ENCODE results near the gene BFSP2. TPM values are rescaled to one million over a fixed set of nuclear protein-coding genes. Genes with fewer than 3 reads are reported as not detected.

BFSP2 gene
- total RNA-seq, 4 donors from 2014 or later = 2.6 TPM; not detected in 3

GRCh38 chr3:133404920-133405319 lies 5.1 kb downstream of the BFSP2 start:
- Histone ChIP-seq H3K4me1 (no peaks in the 10 kb centered on the region), H3K27me3 (no peaks in the 10 kb centered on the region), H3K9me3 (no peaks in the 10 kb centered on the region), H3K36me3 (no peaks in the 10 kb centered on the region), H3K4me3 (no peak overlapping the region), H3K27ac (no peak overlapping the region)
- TF ChIP-seq CTCF (IDR thresholded peaks at IDR 0.05) (no peak), POLR2A (IDR thresholded peaks at IDR 0.05) (no peak), EP300 (IDR thresholded peaks at IDR 0.05) (no peak)
- 51 to 63% methylated on average over 3 of the region's 3 CpGs for WGBS, 2 donors
- no peak for DNase-seq (ENCODE audit: low spot score in 2 of 2)

- Histone ChIP-seq H3K4me1 (peaks cover 0 to 10% (median 3%) of the 10 kb centered on the region in 4 donors), H3K9me3 (no peaks in the 10 kb centered on the region), H3K27ac (no peak overlapping the region), H3K27me3 (peaks cover 0 to 3% of the 10 kb centered on the region in 2 donors), H3K36me3 (no peaks in the 10 kb centered on the region), H3K4me3 (no peak overlapping the region)
- 75 to 86% methylated on average over 2 of the region's 2 CpGs for WGBS, 2 donors
- TF ChIP-seq POLR2A (IDR thresholded peaks at IDR 0.05) (no peak), CTCF (IDR thresholded peaks at IDR 0.05) (no peak), EP300 (IDR thresholded peaks at IDR 0.05) (no peak)
- DNase-seq (ENCODE audit: low spot score in 2 of 2) = no peak
Observed at GRCh38 chr3:133408366-133408765, 8.5 kb downstream of the BFSP2 start.

- Histone ChIP-seq H3K4me1 (peaks cover 0 to 15% (median 4%) of the 10 kb centered on the region in 4 donors), H3K9me3 (no peaks in the 10 kb centered on the region), H3K27ac (no peak overlapping the region), H3K4me3 (no peak overlapping the region), H3K27me3 (peaks cover 0 to 3% of the 10 kb centered on the region in 2 donors), H3K36me3 (no peaks in the 10 kb centered on the region)
- WGBS, 2 donors = 51 to 63% methylated on average over 2 of the region's 2 CpGs
- no peak for TF ChIP-seq POLR2A (IDR thresholded peaks at IDR 0.05)
- no peak for TF ChIP-seq EP300 (IDR thresholded peaks at IDR 0.05)
- TF ChIP-seq CTCF (IDR thresholded peaks at IDR 0.05) = no peak
- no peak for DNase-seq (ENCODE audit: low spot score in 2 of 2)
Observed at GRCh38 chr3:133408961-133409360, 9.1 kb downstream of the BFSP2 start.

GRCh38 chr3:133410191-133410892 lies 10.5 kb downstream of the BFSP2 start:
- H3K4me3 ChIP-seq = no peak overlapping the region
- TF ChIP-seq CTCF (IDR thresholded peaks at IDR 0.05) (no peak), EP300 (IDR thresholded peaks at IDR 0.05) (no peak), POLR2A (IDR thresholded peaks at IDR 0.05) (no peak)
- no peak for DNase-seq (ENCODE audit: low spot score in 2 of 2)
- no peak overlapping the region for H3K27ac ChIP-seq
- H3K9me3 ChIP-seq = no peaks in the 10 kb centered on the region
- peaks cover 0 to 15% (median 4%) of the 10 kb centered on the region in 4 donors for H3K4me1 ChIP-seq
- 73 to 83% methylated on average over 17 of the region's 17 CpGs for WGBS, 2 donors
- peaks cover 0 to 3% of the 10 kb centered on the region in 2 donors for H3K27me3 ChIP-seq
- H3K36me3 ChIP-seq = no peaks in the 10 kb centered on the region

Data from tibial nerve (tissue), 4 donors.